ENCODE measurements around the gene GALNT14.

GALNT14 gene

GRCh38 chr2:31067259-31067658 lies 71.0 kb downstream of the GALNT14 start:
- H3K27me3 Mint-ChIP-seq = no peaks in the 10 kb centered on the region
- H3K36me3 Mint-ChIP-seq = no peaks in the 10 kb centered on the region
- H3K27ac Mint-ChIP-seq = no peak overlapping the region
- ATAC-seq (replicated peaks) = no peak
- DNase-seq = no peak
- no peaks in the 10 kb centered on the region for H3K4me1 Mint-ChIP-seq
- no peaks in the 10 kb centered on the region for H3K9me3 Mint-ChIP-seq
- no peak overlapping the region for H3K4me3 Mint-ChIP-seq

GRCh38 chr2:31066551-31066950 lies 71.7 kb downstream of the GALNT14 start:
- H3K27ac Mint-ChIP-seq = no peak overlapping the region

GRCh38 chr2:31066086-31066485 lies 72.2 kb downstream of the GALNT14 start:
- no peak overlapping the region for H3K27ac Mint-ChIP-seq
- H3K9me3 Mint-ChIP-seq = peaks cover 0 to 2% of the 10 kb centered on the region in 2 donors
- no peaks in the 10 kb centered on the region for H3K27me3 Mint-ChIP-seq
- H3K36me3 Mint-ChIP-seq = no peaks in the 10 kb centered on the region
- no peak overlapping the region for H3K4me3 Mint-ChIP-seq
- no peaks in the 10 kb centered on the region for H3K4me1 Mint-ChIP-seq
- no peak for ATAC-seq (replicated peaks)
- DNase-seq = no peak

More at GRCh38 chr2:31066551-31066950, 71.7 kb downstream of the GALNT14 start:
- no peaks in the 10 kb centered on the region for H3K27me3 Mint-ChIP-seq
- H3K4me1 Mint-ChIP-seq = no peaks in the 10 kb centered on the region
- DNase-seq (no peak), ATAC-seq (replicated peaks) (no peak)
- peaks cover 0 to 2% of the 10 kb centered on the region in 2 donors for H3K9me3 Mint-ChIP-seq
- no peak overlapping the region for H3K4me3 Mint-ChIP-seq
- no peaks in the 10 kb centered on the region for H3K36me3 Mint-ChIP-seq

GRCh38 chr2:31065356-31065755 lies 72.9 kb downstream of the GALNT14 start:
- no peak for DNase-seq
- Mint-ChIP-seq H3K27me3 (no peaks in the 10 kb centered on the region), H3K4me1 (no peaks in the 10 kb centered on the region), H3K4me3 (no peak overlapping the region), H3K27ac (no peak overlapping the region), H3K36me3 (no peaks in the 10 kb centered on the region), H3K9me3 (peaks cover 0 to 2% of the 10 kb centered on the region in 2 donors)
- no peak for ATAC-seq (replicated peaks)

GRCh38 chr2:31060397-31060796 lies 77.8 kb downstream of the GALNT14 start:
- Mint-ChIP-seq H3K27me3 (no peaks in the 10 kb centered on the region), H3K9me3 (peaks cover 0 to 4% of the 10 kb centered on the region in 2 donors), H3K36me3 (no peaks in the 10 kb centered on the region), H3K27ac (no peak overlapping the region), H3K4me3 (no peak overlapping the region), H3K4me1 (no peaks in the 10 kb centered on the region)
- ATAC-seq (replicated peaks) = no peak
- DNase-seq = no peak

GRCh38 chr2:31058096-31059035 lies 79.9 kb downstream of the GALNT14 start:
- DNase-seq = no peak
- H3K27ac Mint-ChIP-seq = no peak overlapping the region
- H3K27me3 Mint-ChIP-seq = no peaks in the 10 kb centered on the region
- no peak overlapping the region for H3K4me3 Mint-ChIP-seq
- ATAC-seq (replicated peaks) = no peak
- H3K9me3 Mint-ChIP-seq = peaks cover 0 to 4% of the 10 kb centered on the region in 2 donors
- no peaks in the 10 kb centered on the region for H3K4me1 Mint-ChIP-seq
- no peaks in the 10 kb centered on the region for H3K36me3 Mint-ChIP-seq

- no peak overlapping the region for H3K4me3 Mint-ChIP-seq
- no peaks in the 10 kb centered on the region for H3K36me3 Mint-ChIP-seq
- no peak overlapping the region for H3K27ac Mint-ChIP-seq
- ATAC-seq (replicated peaks) (no peak), DNase-seq (no peak)
- no peaks in the 10 kb centered on the region for H3K27me3 Mint-ChIP-seq
- peaks cover 0 to 4% of the 10 kb centered on the region in 2 donors for H3K9me3 Mint-ChIP-seq
- H3K4me1 Mint-ChIP-seq = no peaks in the 10 kb centered on the region
Measured at GRCh38 chr2:31057691-31058090, 80.5 kb downstream of the GALNT14 start.

GRCh38 chr2:31055938-31056337 lies 82.3 kb downstream of the GALNT14 start:
- H3K9me3 Mint-ChIP-seq = peaks cover 0 to 3% of the 10 kb centered on the region in 2 donors
- no peaks in the 10 kb centered on the region for H3K36me3 Mint-ChIP-seq
- DNase-seq (no peak), ATAC-seq (replicated peaks) (no peak)
- no peaks in the 10 kb centered on the region for H3K27me3 Mint-ChIP-seq
- H3K27ac Mint-ChIP-seq = no peak overlapping the region
- no peak overlapping the region for H3K4me3 Mint-ChIP-seq
- peaks cover 0 to 10% of the 10 kb centered on the region in 2 donors for H3K4me1 Mint-ChIP-seq

- DNase-seq (no peak), ATAC-seq (replicated peaks) (no peak)
- Mint-ChIP-seq H3K27ac (no peak overlapping the region), H3K4me3 (no peak overlapping the region), H3K27me3 (no peaks in the 10 kb centered on the region), H3K4me1 (peaks cover 0 to 10% of the 10 kb centered on the region in 2 donors), H3K9me3 (peaks cover 0 to 3% of the 10 kb centered on the region in 2 donors), H3K36me3 (no peaks in the 10 kb centered on the region)
Measured at GRCh38 chr2:31054842-31055388, 83.3 kb downstream of the GALNT14 start.

GRCh38 chr2:31053929-31054782 lies 84.1 kb downstream of the GALNT14 start:
- Mint-ChIP-seq H3K27ac (no peak overlapping the region), H3K27me3 (no peaks in the 10 kb centered on the region)

GRCh38 chr2:31052284-31052683 lies 86.0 kb downstream of the GALNT14 start:
- H3K27me3 Mint-ChIP-seq = no peaks in the 10 kb centered on the region
- DNase-seq = no peak
- no peaks in the 10 kb centered on the region for H3K36me3 Mint-ChIP-seq
- ATAC-seq (replicated peaks) = no peak
- peaks cover 0 to 10% of the 10 kb centered on the region in 2 donors for H3K4me1 Mint-ChIP-seq
- no peak overlapping the region for H3K27ac Mint-ChIP-seq
- H3K9me3 Mint-ChIP-seq = peaks cover 0 to 3% of the 10 kb centered on the region in 2 donors
- H3K4me3 Mint-ChIP-seq = no peak overlapping the region

More at GRCh38 chr2:31053929-31054782, 84.1 kb downstream of the GALNT14 start:
- H3K36me3 Mint-ChIP-seq = no peaks in the 10 kb centered on the region
- ATAC-seq (replicated peaks) (no peak), DNase-seq (no peak)
- H3K4me3 Mint-ChIP-seq = no peak overlapping the region
- peaks cover 0 to 3% of the 10 kb centered on the region in 2 donors for H3K9me3 Mint-ChIP-seq
- H3K4me1 Mint-ChIP-seq = peaks cover 0 to 10% of the 10 kb centered on the region in 2 donors

GRCh38 chr2:31051258-31052140 lies 86.7 kb downstream of the GALNT14 start:
- H3K27ac Mint-ChIP-seq = no peak overlapping the region
- H3K4me3 Mint-ChIP-seq = no peak overlapping the region
- ATAC-seq (replicated peaks) = peak in 1 of 2 donors; percentile 33
- no peak for DNase-seq
- no peaks in the 10 kb centered on the region for H3K27me3 Mint-ChIP-seq
- H3K36me3 Mint-ChIP-seq = no peaks in the 10 kb centered on the region
- H3K4me1 Mint-ChIP-seq = peaks cover 0 to 10% of the 10 kb centered on the region in 2 donors
- no peaks in the 10 kb centered on the region for H3K9me3 Mint-ChIP-seq

GRCh38 chr2:31049916-31050588 lies 88.2 kb downstream of the GALNT14 start:
- H3K36me3 Mint-ChIP-seq = no peaks in the 10 kb centered on the region
- DNase-seq = no peak
- H3K27ac Mint-ChIP-seq = no peak overlapping the region
- no peak for ATAC-seq (replicated peaks)
- no peaks in the 10 kb centered on the region for H3K27me3 Mint-ChIP-seq
- H3K9me3 Mint-ChIP-seq = no peaks in the 10 kb centered on the region
- no peak overlapping the region for H3K4me3 Mint-ChIP-seq
- H3K4me1 Mint-ChIP-seq = peaks cover 0 to 10% of the 10 kb centered on the region in 2 donors

Data from stimulated activated naive B cell treated with anti-CD40 and anti-IgM and Interleukin-4, amounts not matched to agents 10 μg/mL and 1 μg/mL and 100 μg/mL, for 72 hours (primary cell).